Mononuclear cell (primary cell): ENCODE data around the gene LRRC25. TPM values are rescaled to one million over a fixed set of nuclear protein-coding genes. Genes with fewer than 3 reads are reported as not detected.
"Not testable (repeated sequence)": the region's sequence is repeated elsewhere in the genome, so short reads cannot be mapped to it uniquely, and the experiment has no call there.

Experiments
- H3K27me3 ChIP-seq: 2 replicates; pipeline ENCODE4 v1.6.0; 2011; ENCODE audit warnings: low read length, control low read depth; ENCODE audit not compliant: insufficient read depth
- H3K4me1 ChIP-seq: 2 replicates; pipeline ENCODE4 v1.5.1; 2011; ENCODE audit warnings: mild to moderate bottlenecking, low read length, control low read depth; ENCODE audit not compliant: insufficient read depth
- H3K4me3 ChIP-seq: 2 replicates; pipeline ENCODE4 v1.5.1; 2011; ENCODE audit warnings: mild to moderate bottlenecking, low read length, moderate library complexity
- H3K9me3 ChIP-seq: 2 replicates; pipeline ENCODE4 v1.5.1; 2011; ENCODE audit warnings: low read depth, mild to moderate bottlenecking, control low read depth, low read length
- total RNA-seq: library from RNA; depleted of rRNA; stranded (reverse); fragments of >200 nt; gene quantifications from one replicate; pipeline ENCODE4 v1.2.3, GENCODE V29; 2012

Gene LRRC25
- total RNA-seq, 1 donor, result 32.7 TPM

GRCh38 chr19:18388100-18388959 lies 9.1 kb downstream of the LRRC25 start:
- peak overlapping the region; percentile 13 for H3K4me3 ChIP-seq
- H3K4me1 ChIP-seq, result peaks cover 69% of the 10 kb centered on the region
- no peaks in the 10 kb centered on the region for H3K9me3 ChIP-seq
- peaks cover 12% of the 10 kb centered on the region for H3K27me3 ChIP-seq

- Histone ChIP-seq H3K9me3 (no peaks in the 10 kb centered on the region), H3K4me3 (no peak overlapping the region), H3K27me3 (peaks cover 12% of the 10 kb centered on the region), H3K4me1 (peaks cover 52% of the 10 kb centered on the region)
Observed at GRCh38 chr19:18386543-18387271, 10.7 kb downstream of the LRRC25 start.

DNA sequence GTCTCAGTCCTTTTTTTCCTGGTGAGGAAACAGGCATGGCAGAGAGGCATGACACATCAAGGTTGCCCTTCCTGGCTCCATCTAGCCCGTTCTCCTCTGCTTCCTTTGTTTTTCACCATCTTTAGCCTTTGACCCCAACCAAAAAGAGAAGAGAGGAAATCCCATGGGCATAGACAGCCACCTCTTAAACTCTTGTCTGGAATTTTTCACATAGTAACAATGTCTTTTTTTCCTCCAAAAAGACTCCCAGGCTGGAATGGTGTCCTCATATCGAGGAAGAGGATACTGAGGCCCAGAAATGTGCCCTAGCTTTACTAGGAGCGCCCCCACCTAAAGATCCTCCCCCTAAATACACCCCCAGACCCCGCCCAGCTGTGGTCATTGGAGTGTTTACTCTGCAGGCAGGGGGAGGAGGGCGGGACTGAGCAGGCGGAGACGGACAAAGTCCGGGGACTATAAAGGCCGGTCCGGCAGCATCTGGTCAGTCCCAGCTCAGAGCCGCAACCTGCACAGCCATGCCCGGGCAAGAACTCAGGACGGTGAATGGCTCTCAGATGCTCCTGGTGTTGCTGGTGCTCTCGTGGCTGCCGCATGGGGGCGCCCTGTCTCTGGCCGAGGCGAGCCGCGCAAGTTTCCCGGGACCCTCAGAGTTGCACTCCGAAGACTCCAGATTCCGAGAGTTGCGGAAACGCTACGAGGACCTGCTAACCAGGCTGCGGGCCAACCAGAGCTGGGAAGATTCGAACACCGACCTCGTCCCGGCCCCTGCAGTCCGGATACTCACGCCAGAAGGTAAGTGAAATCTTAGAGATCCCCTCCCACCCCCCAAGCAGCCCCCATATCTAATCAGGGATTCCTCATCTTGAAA lies 11.5 kb downstream of the LRRC25 start, which contains the start of gene GDF15:
TSS of gene GDF15 (plus strand) at position 484 of the 868 bp plus-strand sequence. CDS start at position 516, 32 bp downstream.
- H3K27me3 ChIP-seq, result peaks cover 12% of the 10 kb centered on the region
- no peak within 1 kb of the TSS for H3K4me3 ChIP-seq
- peaks cover 45% of the 10 kb centered on the region for H3K4me1 ChIP-seq
- H3K9me3 ChIP-seq, result no peaks in the 10 kb centered on the region

DNA sequence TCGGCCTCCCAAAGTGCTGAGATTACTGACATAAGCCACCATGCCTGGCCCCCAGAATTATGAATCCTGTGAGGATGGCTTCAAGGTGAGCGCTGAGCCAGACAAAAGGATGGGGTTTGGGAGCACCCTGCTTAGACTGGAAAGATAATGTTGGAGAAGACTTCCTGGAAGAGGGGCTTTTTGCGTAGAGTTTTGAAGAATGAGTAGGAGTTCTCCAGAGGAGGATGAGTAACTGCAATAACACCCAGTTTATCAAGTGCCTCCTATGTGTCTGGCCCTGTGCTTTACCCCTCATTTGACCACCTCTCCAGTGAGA lies 12.1 kb downstream of the LRRC25 start:
- Histone ChIP-seq H3K9me3 (no peaks in the 10 kb centered on the region), H3K27me3 (peaks cover 12% of the 10 kb centered on the region), H3K4me1 (peaks cover 46% of the 10 kb centered on the region), H3K4me3 (no peak overlapping the region)

- H3K9me3 ChIP-seq, result no peaks in the 10 kb centered on the region
- peaks cover 12% of the 10 kb centered on the region for H3K27me3 ChIP-seq
- H3K4me1 ChIP-seq, result peaks cover 46% of the 10 kb centered on the region
- H3K4me3 ChIP-seq, result no peak overlapping the region
Observed at GRCh38 chr19:18384775-18385174, 12.6 kb downstream of the LRRC25 start.

DNA sequence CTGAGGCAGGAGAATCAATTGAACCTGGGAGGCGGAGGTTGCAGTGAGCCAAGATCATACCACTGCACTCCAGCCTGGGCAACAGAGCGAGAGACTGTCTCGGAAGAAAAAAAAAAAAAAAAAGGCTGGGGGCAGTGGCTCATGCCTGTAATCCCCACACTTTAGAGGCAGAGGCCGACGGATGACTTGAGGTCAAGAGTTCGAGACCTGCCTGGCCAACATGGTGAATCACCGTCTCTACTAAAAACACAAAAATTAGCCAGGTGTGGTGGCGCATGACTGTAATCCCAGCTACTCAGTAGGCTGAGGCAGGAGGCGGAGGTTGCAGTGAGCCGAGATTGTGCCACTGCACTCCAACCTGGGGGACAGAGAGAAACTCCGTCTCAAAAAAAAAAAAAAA lies 13.8 kb downstream of the LRRC25 start:
- not testable (repeated sequence) for H3K9me3 ChIP-seq, H3K4me3 ChIP-seq
- peaks cover 12% of the 10 kb centered on the region for H3K27me3 ChIP-seq
- peaks cover 39% of the 10 kb centered on the region for H3K4me1 ChIP-seq

DNA sequence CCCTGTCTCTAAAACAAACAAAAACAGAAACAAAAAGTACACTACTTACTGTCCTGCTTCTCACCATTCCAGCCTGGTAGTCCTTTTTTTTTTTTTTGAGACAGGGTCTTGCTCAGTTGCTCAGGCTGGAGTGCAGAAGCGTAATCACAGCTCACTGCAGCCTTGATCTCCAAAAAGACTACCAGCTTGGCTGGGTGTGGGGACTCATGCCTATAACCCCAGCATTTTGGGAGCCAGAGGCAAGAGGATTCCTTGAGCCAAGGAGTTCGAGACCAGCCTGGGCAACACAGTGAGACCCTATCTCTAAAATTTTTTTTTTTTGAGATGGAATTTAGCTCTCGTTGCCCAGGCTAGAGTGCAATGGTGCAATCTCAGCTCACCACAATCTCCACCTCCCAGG lies 16.6 kb downstream of the LRRC25 start:
- H3K4me1 ChIP-seq, result peaks cover 21% of the 10 kb centered on the region
- no peaks in the 10 kb centered on the region for H3K9me3 ChIP-seq
- peaks cover 4% of the 10 kb centered on the region for H3K27me3 ChIP-seq
- H3K4me3 ChIP-seq, result no peak overlapping the region

- H3K4me1 ChIP-seq, result peaks cover 26% of the 10 kb centered on the region
- H3K9me3 ChIP-seq, result no peaks in the 10 kb centered on the region
- no peaks in the 10 kb centered on the region for H3K27me3 ChIP-seq
- H3K4me3 ChIP-seq, result no peak overlapping the region
Observed at GRCh38 chr19:18379803-18380747, 17.3 kb downstream of the LRRC25 start.

DNA sequence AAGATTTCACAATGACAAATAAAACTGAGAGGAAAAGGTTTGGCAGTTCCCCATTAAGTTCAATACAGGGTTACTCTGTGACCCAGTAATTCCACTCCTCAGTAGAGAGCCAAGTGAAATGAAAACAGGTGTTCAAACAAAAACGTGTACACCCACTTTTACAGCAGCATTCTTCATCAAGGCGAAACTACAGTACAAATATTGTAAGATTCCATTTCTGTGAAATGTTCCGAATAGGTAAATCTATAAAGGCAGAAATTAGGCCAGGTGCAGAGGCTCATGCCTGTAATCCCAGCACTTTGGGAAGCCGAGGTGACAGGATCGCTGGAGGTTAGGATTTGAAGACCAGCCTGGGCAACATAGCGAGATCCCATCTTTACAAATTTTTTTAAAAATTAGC lies 20.4 kb downstream of the LRRC25 start:
- Histone ChIP-seq H3K27me3 (no peaks in the 10 kb centered on the region), H3K9me3 (no peaks in the 10 kb centered on the region), H3K4me3 (no peak overlapping the region), H3K4me1 (peaks cover 44% of the 10 kb centered on the region)

GRCh38 chr19:18373892-18374629 lies 23.4 kb downstream of the LRRC25 start:
- H3K27me3 ChIP-seq, result no peaks in the 10 kb centered on the region
- H3K4me3 ChIP-seq, result no peak overlapping the region

GRCh38 chr19:18373407-18373891 lies 24.0 kb downstream of the LRRC25 start:
- Histone ChIP-seq H3K27me3 (no peaks in the 10 kb centered on the region), H3K9me3 (no peaks in the 10 kb centered on the region), H3K4me3 (no peak overlapping the region), H3K4me1 (peaks cover 28% of the 10 kb centered on the region)

More at GRCh38 chr19:18373892-18374629, 23.4 kb downstream of the LRRC25 start:
- H3K9me3 ChIP-seq, result no peaks in the 10 kb centered on the region
- H3K4me1 ChIP-seq, result peaks cover 28% of the 10 kb centered on the region

DNA sequence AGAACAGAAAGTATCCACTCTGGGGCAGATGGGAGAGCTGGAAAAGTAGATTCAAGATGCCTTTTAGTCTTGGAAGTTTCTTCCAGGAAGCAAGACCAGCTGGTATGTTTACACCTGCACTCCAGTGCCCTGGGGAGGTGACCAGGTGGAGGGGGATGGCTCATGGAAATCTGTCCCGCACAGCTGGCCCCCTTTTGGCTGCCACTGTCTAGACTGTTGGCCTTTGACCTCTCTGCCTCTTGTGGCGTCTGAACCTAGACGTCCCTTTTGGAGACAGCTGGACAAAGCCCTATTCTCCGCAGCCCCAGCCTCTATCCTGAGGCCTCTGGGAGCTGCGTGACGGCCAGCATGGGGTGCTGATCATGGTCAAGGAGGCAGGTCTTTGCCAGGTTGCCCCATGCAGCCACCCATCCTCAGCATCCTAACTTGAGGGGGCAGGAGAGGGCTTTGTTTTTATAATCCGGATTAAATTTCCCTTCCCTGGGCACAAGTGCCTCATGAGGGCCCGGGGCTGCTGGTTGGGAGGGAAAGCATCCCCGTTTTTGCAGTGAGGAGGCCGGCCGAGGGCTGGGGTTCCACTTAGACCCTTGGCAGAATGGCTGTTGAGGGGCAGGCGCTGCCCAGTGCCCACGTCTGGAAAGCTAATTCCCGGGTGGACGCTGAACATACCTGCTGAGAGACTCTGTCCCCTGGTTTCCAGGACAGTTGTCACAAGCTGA lies 28.8 kb downstream of the LRRC25 start:
- Histone ChIP-seq H3K4me1 (peaks cover 29% of the 10 kb centered on the region), H3K9me3 (no peaks in the 10 kb centered on the region), H3K4me3 (no peak overlapping the region), H3K27me3 (no peaks in the 10 kb centered on the region)

DNA sequence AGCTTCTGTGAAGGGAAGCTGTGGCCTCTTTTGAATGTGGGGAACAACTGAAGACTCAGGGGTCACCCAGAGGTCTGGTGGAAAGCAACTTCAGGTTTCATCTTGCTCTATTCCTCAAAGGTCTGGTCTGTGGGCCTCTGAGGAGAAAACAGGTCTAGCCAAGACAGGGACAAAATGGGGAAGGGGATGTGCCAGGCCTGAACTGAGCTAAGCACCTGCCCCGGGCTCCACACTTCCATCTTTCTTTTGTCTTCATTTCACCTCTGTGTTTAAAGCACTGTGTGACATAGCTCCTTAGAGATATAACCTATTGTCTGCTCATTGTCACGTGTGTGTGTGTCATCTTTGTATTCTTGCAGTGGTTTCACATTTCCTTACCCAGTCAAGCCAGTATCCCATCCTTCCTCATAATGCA lies 31.4 kb downstream of the LRRC25 start:
- no peaks in the 10 kb centered on the region for H3K27me3 ChIP-seq
- H3K9me3 ChIP-seq, result no peaks in the 10 kb centered on the region
- H3K4me1 ChIP-seq, result peaks cover 24% of the 10 kb centered on the region
- no peak overlapping the region for H3K4me3 ChIP-seq
